Memory B cell (primary cell): ENCODE data around the gene SP6.

ENCODE experiments used
- ATAC-seq: fragments of 150-1000 bp; cut with Tn5 transposase; 2 replicates; pipeline ENCODE4 v1.10.0; 2021; ENCODE audit warnings: low read depth, mild to moderate bottlenecking, moderate library complexity
- DNase-seq, 2 donors: peaks; one replicate each; pipeline ENCODE4 v3.0.0; 2022; ENCODE audit warnings: low spot score in 2 of 2
- H3K27ac Mint-ChIP-seq: one replicate; pipeline ENCODE4 v1.8.0; 2022; ENCODE audit warnings: mild to moderate bottlenecking, moderate library complexity, mixed read lengths
- H3K27me3 Mint-ChIP-seq: one replicate; pipeline ENCODE4 v1.8.0; 2022; ENCODE audit warnings: mixed read lengths
- H3K36me3 Mint-ChIP-seq: one replicate; pipeline ENCODE4 v1.8.0; 2022; ENCODE audit warnings: mild to moderate bottlenecking, mixed read lengths
- H3K4me1 Mint-ChIP-seq: one replicate; pipeline ENCODE4 v1.8.0; 2022; ENCODE audit warnings: mixed read lengths
- H3K4me3 Mint-ChIP-seq: one replicate; pipeline ENCODE4 v1.8.0; 2022; ENCODE audit warnings: mild to moderate bottlenecking, moderate library complexity, mixed read lengths
- H3K9me3 Mint-ChIP-seq: one replicate; pipeline ENCODE4 v1.8.0; 2022; ENCODE audit warnings: mixed read lengths

SP6 gene

GRCh38 chr17:47800686-47801085 is 50.3 kb downstream of the SP6 start:
- Mint-ChIP-seq H3K9me3 (no peaks in the 10 kb centered on the region), H3K4me1 (no peaks in the 10 kb centered on the region), H3K4me3 (no peak overlapping the region), H3K27ac (no peak overlapping the region), H3K27me3 (peaks cover 7% of the 10 kb centered on the region), H3K36me3 (no peaks in the 10 kb centered on the region)
- DNase-seq, result no peak
- no peak for ATAC-seq

DNA sequence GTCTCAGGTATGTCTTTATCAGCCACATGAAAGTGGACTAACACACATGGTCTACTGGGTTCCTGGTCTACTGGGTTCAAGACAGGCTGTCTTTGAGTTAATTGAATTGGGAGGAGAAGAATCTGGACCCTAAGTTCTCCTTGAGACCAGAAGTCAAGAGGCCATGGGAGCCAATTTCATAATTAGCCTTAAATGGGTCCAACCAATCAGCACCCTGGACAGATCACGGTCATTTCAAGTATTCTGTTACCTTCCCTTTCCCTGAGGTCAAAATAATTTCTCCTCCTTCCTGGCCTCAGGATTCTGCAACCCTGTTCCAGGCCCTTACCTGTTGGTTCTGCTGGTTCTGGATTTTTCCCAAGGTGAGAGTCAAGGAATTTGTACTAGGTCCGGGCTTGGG is 53.2 kb downstream of the SP6 start:
- no peak for DNase-seq
- no peak for ATAC-seq
- Mint-ChIP-seq H3K4me3 (no peak overlapping the region), H3K27me3 (peaks cover 14% of the 10 kb centered on the region), H3K36me3 (no peaks in the 10 kb centered on the region), H3K4me1 (no peaks in the 10 kb centered on the region), H3K27ac (no peak overlapping the region), H3K9me3 (no peaks in the 10 kb centered on the region)
